ENCODE results near the gene KCNH6.

The KCNH6 gene

DNA sequence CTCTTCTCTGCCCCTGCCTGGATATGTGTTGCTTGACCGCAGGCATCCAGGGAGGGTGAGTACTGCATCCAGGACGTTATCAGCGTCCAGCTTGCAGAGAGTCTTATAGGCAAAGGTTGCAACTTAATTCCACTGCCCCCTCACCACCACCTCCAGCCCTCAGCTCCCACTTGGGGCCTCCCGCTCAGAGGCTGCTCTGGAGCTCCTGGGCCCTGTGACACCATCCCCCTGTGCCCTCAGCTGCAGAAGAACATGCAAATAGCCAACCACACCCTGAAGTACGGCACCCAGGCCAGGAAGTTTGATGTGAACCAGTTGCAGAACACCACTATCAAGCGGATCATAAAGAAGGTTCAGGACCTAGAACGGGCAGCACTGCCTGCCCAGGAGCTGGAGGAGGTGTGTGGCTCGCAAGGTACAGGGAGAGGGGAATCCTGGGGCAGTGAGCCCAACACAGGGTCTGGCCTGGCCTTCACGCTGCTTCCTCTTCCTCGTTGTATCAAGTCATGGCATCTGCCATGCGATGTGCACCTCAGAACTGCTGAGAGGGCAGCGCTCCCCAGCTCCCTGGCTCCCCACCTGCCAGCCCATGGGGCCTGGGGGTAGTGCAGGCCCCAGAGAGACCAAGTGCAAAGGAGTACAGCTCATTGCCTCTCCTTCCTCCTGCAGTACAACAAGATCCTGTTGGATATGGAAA, 36.7 kb upstream of the KCNH6 start:
- no peak for DNase-seq

DNA sequence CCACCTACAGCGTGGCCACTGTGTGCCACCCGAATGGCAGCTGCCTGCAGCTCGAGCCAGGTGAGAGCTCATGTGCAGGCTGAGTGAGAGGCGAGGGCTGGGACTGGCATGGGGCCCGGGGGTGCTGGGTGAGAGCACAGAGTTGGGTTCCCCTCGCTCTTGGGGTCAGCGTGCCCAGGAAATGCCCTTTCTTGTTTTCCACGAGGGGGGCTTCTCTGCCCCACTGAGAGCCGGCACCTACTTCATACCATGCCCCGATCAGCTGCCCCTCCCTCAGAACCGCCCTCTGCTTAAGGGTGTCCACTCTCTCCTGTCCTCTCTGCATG, 36.2 kb upstream of the KCNH6 start:
- DNase-seq = no peak

DNA sequence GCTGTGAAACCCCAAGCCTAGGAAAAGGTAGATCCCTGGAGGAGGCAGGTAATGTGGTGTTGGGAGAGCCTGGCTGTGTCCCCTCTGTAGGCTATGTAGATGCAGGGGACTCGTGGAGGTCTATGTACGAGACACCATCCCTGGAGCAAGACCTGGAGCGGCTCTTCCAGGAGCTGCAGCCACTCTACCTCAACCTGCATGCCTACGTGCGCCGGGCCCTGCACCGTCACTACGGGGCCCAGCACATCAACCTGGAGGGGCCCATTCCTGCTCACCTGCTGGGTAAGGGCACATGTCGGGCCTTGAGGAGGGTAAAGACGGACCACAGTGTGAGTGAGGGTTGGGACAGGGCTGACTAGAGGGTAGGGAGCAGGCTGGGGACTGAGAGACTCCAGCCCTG, 34.3 kb upstream of the KCNH6 start:
- no peak for DNase-seq

DNA sequence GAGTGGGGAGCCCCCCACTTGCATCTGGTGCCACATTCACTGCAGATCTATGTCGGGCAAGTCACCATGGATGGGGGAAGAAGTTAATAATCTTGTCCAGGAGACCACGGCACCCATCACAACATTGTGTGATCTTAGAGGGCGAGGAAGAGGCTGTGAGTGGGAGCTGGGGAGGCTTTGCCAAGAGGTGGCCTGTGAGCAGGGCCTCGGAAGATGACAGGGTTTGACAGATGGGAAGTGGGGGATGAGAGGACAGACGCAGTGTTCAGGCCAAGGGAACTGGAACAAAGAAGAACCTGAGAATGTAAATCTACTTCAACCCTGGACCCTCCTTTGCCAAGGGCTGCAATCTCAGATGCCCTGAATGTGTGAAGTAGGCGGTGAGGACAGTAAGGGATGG, 33.9 kb upstream of the KCNH6 start:
- no peak for DNase-seq

- no peak for DNase-seq
Measured at GRCh38 chr17:63490329-63490728, 32.8 kb upstream of the KCNH6 start.

DNA sequence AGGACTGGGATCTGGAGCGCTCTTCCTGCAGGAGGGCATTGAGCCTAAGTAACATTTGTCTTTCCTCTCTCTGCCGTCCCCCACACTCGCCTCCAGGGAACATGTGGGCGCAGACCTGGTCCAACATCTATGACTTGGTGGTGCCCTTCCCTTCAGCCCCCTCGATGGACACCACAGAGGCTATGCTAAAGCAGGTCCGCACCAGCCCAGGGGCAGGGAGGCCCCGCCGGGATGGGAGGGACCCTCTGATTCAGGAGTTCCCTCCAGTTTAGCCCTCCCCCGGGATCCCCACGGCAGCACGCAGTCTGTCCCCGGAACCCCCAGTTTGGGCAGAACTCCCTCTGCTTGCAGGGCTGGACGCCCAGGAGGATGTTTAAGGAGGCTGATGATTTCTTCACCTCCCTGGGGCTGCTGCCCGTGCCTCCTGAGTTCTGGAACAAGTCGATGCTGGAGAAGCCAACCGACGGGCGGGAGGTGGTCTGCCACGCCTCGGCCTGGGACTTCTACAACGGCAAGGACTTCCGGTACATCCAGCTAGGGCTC, 32.2 kb upstream of the KCNH6 start:
- DNase-seq = no peak

GRCh38 chr17:63491413-63491812, 31.7 kb upstream of the KCNH6 start:
- DNase-seq = no peak

DNA sequence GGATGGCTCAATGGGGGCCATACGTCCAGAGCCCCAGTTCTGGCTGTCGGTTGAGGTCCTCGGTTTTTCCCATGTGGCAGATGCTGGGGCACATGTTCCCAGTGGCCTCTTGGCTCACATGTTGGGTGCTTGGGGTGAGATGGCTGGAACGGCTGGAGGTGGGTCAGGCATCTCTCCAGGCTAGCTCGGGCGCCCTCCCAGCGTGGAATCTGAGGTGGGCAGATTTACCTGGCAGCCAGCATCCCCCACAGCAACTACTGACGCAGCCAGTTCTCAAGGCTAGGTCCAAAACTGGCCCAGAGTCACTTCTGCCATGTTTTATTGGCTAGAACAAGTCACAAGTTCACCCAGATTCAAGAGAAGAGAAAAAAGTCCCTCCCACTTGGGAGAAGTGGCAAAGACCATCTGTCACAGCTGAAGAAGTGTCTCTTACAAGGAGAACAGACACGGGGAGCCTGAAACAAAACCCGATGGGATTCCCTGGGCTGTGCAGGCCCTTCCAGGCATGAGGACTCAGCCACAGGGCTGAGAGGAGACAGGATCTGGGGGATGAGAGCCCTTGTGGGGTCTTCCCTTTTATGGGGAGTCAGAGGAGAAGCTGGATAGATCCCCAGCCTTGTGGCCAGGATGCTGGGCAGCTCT, 31.1 kb upstream of the KCNH6 start:
- no peak for DNase-seq

DNA sequence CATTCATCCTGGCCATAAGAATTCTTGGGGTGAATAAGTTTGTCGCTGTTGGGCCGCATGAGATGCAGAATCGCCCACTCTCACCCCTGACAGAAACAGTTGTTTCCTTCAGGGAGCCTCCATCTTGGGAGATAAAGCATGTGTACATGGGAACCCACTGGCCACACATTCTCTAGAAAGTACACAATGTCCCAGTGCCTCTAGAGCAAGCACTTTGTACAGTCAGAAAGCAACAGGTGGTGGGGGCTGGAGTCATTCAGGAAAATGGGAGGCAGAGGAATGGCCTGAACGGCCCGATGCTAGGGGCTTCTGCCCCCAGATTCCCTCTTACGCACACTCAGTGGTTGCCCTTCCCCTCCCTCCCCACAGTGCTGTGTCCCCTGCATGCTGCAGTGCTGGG, 30.2 kb upstream of the KCNH6 start:
- no peak for DNase-seq

- DNase-seq = no peak
Measured at GRCh38 chr17:63493411-63493810, 29.7 kb upstream of the KCNH6 start.

DNA sequence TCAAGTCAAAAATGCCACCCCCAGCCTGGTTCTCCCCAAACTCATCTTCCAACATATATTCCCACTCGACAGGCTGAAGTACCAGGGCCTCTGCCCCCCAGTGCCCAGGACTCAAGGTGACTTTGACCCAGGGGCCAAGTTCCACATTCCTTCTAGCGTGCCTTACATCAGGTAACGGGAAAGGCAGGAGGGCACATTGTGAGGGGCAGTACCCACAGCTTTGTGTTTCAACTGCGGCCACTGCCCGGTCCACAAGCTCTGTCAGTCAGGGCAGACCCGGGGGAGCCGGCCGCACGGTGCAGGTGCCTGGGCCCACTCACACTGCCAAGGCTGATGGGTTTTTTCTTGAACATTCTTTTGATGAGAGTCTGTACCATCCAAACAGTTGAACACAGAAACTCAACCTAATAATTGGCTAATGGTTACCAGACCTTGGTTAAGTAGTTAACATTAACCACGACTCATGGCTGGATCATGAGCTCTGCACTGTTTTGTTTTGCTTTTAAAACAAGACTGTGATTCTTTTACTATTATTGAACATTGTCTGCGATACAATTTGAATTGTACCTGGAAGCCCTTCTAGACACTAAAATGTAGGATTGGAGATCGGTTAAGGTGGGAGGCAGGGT, 28.7 kb upstream of the KCNH6 start:
- no peak for DNase-seq

- DNase-seq = no peak
Measured at GRCh38 chr17:63495491-63495890, 27.7 kb upstream of the KCNH6 start.

DNA sequence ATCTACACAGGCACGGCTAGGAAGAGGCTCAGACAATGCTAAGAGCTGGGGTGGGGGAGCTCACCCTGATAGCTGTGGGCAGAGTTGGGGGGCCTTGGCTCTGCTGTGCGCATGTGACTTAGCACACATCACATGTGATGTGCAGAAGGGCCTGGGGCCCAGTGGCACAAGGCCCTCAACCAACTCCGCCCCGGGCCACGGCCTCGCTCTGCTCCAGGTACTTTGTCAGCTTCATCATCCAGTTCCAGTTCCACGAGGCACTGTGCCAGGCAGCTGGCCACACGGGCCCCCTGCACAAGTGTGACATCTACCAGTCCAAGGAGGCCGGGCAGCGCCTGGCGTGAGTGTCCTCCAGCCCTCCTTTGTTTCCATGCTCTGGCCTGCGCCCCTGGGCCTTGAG, 27.0 kb upstream of the KCNH6 start:
- no peak for DNase-seq

DNA sequence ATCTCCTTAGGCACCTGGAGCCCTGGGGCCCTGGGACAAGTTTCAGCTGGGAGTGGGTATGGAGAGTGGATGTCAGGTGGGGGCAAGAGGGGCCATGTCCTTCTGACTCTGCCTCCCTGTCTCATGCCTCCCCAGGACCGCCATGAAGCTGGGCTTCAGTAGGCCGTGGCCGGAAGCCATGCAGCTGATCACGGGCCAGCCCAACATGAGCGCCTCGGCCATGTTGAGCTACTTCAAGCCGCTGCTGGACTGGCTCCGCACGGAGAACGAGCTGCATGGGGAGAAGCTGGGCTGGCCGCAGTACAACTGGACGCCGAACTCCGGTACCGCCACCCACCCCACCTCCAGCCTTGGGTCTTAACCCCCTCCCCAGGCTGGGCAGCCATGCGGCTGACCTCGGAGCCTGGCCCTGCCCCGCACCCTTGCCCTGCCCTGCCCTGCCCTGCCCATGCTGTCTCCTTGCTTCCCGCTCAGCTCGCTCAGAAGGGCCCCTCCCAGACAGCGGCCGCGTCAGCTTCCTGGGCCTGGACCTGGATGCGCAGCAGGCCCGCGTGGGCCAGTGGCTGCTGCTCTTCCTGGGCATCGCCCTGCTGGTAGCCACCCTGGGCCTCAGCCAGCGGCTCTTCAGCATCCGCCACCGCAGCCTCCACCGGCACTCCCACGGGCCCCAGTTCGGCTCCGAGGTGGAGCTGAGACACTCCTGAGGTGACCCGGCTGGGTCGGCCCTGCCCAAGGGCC, 26.3 kb upstream of the KCNH6 start:
- DNase-seq = no peak

GRCh38 chr17:63497708-63498483, 25.3 kb upstream of the KCNH6 start:
- DNase-seq = peak; percentile 66

DNA sequence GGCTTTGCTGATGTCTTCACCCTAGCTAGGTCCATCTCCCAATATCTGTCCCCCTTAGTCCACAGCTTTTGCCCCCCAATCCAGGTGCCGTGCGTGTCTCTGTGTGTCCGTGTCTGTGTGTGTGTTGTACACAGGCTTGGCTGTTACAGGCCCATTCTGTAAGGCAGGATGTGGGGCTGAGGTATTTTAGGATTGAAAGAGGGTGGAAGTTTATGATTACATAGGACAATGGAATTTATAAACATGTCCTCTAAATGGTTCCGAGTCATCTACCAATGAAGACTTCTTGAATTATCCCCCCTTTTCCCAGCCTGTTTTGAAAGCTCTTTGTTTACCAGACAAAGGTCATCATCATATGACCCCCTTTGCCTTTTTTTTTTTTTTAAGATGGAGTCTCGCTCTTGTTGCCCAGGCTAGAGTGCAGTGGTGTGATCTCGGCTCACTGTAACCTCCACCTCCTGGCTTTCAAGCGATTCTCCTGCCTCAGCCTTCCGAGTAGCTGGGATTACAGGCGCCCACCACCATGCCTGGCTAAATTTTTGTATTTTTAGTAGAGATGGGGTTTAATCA, 24.4 kb upstream of the KCNH6 start:
- DNase-seq = no peak

GRCh38 chr17:63500543-63501390, 22.4 kb upstream of the KCNH6 start:
- DNase-seq = no peak

GRCh38 chr17:63503341-63503705, 19.8 kb upstream of the KCNH6 start:
- peak; percentile 82 for DNase-seq

DNA sequence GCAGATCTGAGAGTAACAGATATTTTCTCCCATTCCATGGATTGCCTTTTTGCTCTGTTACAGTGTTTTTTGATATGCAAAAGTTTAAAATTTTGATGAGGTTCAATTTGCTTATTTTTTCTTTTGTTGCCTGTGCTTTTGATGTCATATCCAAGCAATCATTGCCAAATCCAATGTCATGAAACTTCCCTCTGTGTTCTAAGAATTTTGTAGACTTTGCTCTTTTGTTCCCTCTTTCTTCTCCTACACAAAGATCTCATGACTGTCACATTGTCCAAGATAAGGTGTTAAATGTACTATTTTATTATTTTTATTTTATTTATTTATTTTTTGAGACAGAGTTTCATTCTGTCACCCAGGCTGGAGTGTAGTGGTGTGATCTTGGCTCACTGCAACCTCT, 18.9 kb upstream of the KCNH6 start:
- DNase-seq = no peak

- no peak for DNase-seq
Measured at GRCh38 chr17:63505341-63505740, 17.8 kb upstream of the KCNH6 start.

DNA sequence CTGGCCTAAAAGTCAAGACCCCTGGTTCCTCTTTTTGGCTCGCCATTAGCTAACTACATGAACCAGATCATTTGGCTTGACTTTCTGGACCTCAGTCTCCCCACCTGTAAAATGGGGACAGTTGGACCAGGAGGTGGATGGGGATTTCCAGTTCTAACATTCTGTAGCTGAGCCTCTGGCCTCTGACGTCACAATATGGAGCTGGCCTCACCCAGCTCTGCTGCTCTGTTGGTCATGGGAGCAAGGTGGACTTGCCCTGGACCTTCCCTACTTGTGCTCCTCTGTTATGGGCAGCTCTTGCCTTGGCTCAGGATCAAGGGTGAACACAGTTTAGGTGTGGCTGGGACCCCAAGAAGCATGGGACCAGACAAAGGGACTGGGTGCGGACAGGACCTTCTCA, 16.5 kb upstream of the KCNH6 start:
- no peak for DNase-seq

- no peak for DNase-seq
Measured at GRCh38 chr17:63511331-63511730, 11.8 kb upstream of the KCNH6 start.

Measured in retina (tissue), 1 donor.